CD4-positive, alpha-beta T cell treated with Interleukin-15 for 4 hours (primary cell): Measurements from ENCODE around the gene FRMPD1.
"Not testable (repeated sequence)": the region's sequence is repeated elsewhere in the genome, so short reads cannot be mapped to it uniquely, and the experiment has no call there.

Source experiments
- DNase-seq: peaks from one replicate; pipeline ENCODE4 v3.0.0-alpha.2; 2020; ENCODE audit warnings: low spot score

Gene FRMPD1, protein sequence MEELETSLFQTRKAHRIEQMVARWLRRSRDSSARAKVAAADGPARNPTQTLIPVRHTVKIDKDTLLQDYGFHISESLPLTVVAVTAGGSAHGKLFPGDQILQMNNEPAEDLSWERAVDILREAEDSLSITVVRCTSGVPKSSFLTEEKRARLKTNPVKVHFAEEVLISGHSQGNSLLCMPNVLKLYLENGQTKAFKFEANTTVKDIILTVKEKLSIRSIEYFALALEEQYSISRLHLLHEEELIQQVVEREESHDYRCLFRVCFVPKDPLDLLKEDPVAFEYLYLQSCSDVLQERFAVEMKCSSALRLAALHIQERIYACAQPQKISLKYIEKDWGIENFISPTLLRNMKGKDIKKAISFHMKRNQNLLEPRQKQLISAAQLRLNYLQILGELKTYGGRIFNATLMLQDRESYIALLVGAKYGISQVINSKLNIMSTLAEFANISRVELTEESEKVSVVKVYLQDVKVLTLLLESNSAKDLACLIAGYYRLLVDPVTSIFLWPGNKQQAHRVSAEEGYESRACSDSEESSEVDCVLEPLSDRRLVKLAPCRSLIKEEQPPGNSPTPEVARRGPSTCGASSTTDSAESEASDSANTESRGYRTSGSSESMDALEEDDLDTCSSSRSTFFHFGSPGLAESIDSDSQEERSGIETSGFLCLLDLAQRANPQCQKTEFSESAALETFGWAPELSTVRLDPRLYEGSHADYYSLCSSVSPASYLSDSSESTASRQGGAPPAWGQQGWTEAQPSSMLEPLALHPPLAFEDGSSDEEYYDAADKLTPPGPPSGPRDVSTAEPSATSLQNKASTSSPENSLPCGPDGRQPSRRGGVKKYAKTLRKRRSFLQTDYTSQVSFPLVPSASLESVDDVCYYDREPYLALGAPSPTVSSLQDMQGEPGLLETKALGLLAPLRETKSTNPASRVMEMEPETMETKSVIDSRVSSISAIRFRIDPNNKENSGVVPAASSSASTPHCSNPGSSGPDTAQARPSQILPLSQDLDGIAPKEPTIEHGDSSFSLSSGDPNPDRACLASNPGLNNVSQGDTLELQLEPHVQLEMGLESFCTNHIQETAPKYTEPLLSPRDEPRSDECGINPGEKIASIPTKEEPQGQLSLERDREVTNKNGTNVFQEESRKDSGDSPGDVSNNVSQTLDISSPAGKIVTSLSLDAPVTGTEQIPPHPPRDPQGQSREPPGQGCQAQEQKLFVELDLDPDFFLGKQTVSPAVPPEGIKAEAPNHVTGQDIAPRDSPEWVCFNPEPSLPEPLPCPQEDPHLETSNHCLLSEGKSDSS (N-terminal part only)

DNA sequence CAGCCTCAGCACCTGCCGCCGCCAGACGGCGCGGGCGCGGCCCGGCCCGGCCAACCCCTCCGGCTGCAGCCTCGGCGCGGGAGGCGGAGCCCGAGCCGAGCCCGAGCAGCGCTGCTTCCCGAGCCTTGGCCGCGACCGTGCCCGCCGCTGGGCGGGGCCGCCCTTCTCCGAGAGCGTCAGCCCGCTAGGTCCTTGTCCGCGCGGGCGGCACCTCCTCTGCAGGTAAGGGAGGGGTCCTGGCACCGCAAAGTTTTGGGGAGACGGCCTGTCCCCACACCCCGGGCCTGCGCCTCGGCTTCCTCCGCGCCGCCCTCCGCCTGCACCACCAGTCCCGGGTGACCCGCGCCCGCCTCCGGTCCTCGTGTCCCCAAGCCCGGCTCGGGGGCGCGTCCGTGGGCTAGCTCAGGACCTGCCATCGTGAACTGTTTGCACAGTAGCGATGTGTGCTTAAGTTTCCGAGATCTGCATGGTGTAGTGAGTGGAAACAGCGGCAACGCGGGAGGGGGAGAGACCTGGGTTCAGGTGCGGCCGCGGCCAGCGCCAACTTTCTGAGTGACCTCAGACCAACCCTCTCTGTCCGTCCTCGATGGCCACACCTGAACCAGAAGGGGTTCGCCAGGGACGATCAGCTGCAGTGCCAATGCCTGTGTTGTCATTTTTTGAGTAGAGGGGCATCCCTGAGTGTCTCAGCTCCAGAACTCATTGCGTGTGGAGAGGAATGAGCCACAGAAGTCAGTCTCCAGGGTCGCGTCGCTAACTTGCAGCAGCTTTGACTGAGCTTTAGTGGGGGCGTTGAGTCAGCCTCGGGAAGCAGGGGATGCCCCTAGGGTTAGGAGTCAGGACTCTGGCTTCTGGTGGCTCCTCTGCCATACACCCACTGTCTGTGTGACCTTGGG is at the start of gene FRMPD1:
FRMPD1 (plus strand) TSS at position 82 of the 896 bp plus-strand sequence. CDS start 41,688 bp downstream, outside the sequence.
- peak; percentile 35 for DNase-seq

DNA sequence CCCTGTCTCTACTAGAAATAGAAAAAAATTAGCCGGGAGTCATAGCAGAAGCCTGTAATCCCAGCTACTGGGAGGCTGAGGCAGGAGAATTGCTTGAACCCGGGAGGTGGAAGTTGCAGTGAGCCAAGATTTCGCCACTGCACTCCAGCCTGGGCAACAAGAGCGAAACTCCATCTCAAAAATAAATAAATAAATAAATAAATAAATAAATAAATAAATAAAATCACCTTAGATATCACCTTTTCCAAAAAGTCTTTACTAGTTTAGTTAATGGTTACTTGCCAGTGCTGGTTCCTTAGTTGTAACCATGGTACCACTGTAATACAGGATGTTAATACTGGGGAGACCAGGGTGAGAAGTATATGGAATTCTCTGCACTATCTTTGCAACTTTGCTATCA is 48.7 kb upstream of the FRMPD1 start:
- not testable (repeated sequence) for DNase-seq

- no peak for DNase-seq
Observed at GRCh38 chr9:37602817-37603216, 47.9 kb upstream of the FRMPD1 start.

DNA sequence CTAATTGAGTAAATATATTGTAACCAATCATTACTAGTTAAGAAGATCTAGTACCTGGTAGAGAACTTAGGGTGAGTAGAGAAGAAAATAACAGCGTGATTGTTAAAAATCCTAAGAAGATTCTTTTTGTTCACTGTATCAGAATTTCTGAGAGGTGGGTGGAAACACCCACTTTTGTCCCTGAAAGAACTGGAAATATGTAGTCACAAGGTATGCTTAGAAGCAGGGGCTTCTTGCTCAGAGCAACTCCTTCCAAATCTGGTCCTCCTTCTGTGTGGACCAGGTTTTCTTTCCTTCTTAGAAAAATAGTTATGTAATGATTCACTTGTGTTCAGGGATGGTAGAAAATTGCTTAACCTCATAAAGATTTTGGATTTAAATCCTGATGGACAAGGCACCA is 46.5 kb upstream of the FRMPD1 start:
- no peak for DNase-seq

- DNase-seq, result no peak
Observed at GRCh38 chr9:37608250-37608649, 42.5 kb upstream of the FRMPD1 start.

DNA sequence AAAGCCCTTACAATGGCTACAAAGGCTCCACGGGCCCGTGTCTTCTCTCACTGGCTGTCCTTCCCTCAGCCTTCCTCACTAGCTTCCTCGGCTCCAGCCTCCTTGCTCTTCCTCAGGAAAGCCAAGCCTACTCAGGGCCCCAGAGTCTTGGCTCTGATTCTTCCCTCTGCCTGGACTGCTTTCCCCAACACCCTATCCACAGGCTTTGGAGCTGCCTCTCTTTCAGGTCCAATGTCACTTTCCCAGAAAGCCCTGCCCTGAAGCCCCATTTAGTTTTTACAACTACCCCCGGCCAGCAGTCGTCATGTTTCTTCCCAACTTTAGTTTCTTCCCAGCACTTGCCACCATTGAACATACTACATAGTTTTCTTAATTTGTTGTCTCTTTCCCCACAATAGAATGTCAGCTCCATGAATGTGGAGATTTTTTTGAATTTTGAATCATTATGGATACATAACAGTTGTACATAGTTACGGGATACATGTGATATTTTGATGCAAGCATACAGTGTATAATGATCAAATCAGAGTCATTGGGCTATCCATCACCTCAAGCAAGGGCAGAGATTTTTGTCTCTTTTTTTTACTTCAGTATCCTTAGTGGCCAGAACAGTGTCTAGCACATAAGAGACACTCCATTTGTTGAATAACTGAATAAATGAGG is 40.9 kb upstream of the FRMPD1 start:
- no peak for DNase-seq

- no peak for DNase-seq
Observed at GRCh38 chr9:37611014-37611413, 39.7 kb upstream of the FRMPD1 start.

GRCh38 chr9:37611961-37612360 is 38.8 kb upstream of the FRMPD1 start:
- no peak for DNase-seq

GRCh38 chr9:37617161-37617560 is 33.6 kb upstream of the FRMPD1 start:
- DNase-seq, result no peak

DNA sequence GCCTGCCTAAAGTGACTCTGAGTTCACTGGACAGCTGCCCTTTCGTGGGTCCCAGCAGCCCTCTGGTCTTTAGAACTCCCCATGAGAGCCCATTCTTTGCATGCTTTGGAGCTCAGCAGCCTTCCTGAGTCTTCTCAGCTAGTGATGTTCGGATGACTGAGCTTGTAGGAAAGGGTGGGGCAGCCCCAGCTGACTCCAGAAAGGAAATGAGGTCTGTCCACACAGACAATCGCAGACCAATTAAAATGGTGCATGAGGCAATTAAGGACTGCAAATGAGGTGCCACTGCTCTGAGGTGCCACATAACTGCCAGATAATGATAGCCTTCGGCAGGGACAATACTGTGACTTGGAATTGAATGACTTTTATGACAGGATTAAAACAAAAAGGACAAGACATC is 32.9 kb upstream of the FRMPD1 start:
- no peak for DNase-seq

DNA sequence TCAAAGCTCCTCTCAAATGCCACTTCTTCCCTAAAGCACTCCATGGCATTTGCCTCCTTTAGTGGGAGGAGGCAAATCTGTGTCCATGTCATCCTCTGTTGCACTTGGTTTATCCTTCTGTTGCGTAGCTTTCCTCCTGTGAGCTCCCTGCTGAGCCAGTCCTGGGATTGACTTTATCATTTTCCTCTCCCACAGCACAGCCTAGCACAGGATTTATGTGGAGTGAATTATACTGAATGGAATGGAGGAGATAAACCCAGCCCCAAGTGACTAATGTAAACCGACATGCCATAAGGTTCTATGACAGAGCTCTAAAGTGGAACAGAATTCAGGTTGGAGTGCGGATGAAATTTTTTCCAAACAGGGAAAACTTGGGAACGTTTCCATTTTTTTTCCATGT is 31.9 kb upstream of the FRMPD1 start:
- DNase-seq, result no peak

DNA sequence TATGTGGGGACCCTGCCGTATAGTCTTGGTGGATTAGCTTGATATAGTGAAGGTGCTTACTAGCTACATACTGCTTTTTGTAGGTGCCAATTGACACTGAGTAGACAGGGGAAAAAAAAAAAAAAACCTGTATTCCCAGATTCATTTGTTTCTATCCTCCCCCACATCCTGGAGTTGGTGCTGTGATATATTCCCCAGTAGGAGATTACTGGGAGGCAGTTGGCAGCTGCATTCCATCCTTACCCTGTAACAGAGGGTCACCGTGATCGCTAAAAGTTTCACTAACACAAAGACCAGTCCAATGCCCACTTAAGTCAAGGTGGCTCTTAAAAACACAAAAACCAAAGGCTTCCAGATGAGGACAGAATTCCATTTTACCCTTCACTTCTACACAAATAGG is 30.9 kb upstream of the FRMPD1 start:
- DNase-seq, result no peak

- no peak for DNase-seq
Observed at GRCh38 chr9:37620396-37620795, 30.4 kb upstream of the FRMPD1 start.

DNA sequence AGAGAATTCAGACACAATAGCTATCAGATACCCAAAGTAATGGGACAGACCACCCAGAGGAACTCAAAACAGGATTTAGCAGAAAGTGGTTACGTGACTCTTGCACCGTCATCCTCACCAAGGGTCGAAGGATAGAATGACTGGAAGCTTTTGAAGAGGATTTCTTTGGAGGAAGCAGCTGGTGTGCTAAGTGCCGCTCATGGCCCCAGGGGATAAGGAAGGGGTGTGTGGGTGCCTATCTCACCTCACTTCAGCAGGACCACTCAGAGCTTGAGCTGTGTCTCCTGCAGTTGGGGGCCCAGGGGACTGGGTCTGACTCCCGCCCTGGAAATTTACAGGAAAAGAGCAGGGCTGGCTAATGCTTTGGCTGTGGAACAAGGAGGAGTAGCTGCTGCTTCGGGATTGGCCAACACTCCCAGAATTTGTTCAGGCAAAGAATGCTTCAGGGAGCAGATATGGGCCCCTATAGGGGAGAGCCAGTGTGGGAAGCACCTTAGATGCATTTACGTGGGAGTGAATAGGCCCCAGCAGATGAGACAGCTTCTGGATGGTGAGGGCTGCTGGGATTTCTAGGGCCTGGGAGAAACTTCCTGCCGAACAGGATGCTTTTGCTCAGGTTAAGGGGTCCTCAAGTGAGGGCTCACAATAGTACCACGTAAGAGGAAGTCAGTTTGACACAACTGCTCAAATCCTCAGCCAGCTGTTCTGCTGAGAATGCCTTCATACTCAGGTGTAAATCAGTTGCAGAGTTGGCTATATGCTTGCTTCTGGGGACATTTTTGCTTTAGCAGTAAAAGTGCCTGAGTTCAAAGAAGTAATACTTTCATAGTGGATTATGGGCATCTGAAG is 29.3 kb upstream of the FRMPD1 start:
- DNase-seq, result no peak

GRCh38 chr9:37622462-37622861 is 28.3 kb upstream of the FRMPD1 start:
- DNase-seq, result no peak

GRCh38 chr9:37623267-37623666 is 27.5 kb upstream of the FRMPD1 start:
- no peak for DNase-seq

DNA sequence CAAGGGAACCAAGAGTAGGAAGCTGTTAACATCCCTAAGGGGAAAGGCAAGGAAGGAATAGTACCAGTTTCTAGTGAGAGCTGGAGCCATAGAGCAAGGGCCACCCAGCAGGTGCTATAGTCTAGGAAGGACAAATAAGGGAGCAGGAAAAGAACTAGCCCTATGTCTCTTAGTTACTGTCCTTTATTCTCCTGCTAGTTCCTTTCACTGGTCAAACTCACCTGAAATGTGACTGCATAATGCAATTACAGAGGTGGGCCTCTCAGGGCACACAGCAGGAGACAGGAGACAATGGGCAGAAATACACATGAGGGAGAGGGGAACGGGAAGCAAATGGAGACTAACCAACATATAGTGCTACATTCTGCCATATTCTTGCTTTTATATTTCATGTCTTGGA is 26.7 kb upstream of the FRMPD1 start:
- no peak for DNase-seq

GRCh38 chr9:37625036-37625757 is 25.6 kb upstream of the FRMPD1 start:
- no peak for DNase-seq

- no peak for DNase-seq
Observed at GRCh38 chr9:37625758-37626147, 25.0 kb upstream of the FRMPD1 start.
